Stimulated activated CD4-positive, alpha-beta T cell treated with anti-CD3 and anti-CD28 coated beads, Interleukin-4, amount 100 ng/mL, for 4 hours (primary cell): ENCODE data around the gene PRPH.
"Not testable (repeated sequence)": the region's sequence is repeated elsewhere in the genome, so short reads cannot be mapped to it uniquely, and the experiment has no call there.

Source experiments
- DNase-seq, 2 experiments: peaks; one replicate each; pipeline ENCODE4 v3.0.0-alpha.2; 2020

Gene PRPH

DNA sequence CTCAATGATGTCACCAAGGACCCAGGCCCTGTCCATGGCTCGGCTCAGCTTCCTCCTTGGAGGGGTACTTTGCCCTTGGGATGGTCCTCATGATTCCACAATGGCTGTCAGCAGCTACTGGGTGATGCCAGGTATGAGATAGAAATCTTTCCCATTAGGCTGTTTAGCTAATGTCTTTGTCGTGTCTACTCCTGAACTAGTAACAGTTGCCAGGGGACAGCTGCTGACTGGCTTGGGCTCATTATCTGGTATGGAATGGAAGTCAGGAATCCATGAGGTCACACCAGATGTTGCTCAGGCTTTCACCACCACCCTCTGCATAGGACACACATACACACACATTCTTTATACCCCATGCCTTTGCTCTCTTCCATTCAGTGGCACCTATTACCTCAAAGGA, 9.2 kb downstream of the PRPH start:
- DNase-seq: no peak

DNA sequence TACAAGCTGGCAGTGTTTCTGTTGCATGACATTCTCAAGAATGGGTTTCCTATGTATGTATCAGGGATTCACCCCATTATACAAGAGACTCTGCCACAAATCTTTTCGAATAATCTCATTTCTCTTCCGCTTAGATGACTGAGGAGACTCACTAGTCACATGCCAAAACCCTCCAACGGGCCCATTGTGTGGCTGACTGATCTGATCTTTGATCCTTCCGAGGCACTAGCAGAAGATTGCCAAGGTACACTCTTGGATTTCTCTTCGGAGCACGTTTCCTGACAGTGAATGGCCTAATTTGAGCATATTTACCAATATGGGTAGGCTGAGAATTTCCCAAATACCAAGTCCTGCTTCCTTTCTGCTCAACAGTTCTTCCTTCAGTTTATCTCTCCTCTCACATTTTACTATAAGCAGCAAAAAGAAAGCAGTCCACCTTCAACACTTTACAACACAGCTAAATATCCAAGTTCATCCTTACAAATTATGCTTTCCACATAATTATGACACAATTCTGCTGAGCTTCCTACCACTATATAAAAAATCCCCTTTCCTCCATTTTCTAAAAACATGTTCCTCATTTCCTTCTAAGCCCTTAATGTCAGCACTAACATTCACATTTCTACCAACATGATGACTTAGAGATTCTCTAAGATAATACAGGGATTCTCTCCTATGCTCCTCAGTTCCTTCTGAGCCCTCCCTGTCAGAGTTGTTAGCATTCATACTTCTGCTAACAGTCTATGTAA, 11.0 kb downstream of the PRPH start:
- DNase-seq: no peak

DNA sequence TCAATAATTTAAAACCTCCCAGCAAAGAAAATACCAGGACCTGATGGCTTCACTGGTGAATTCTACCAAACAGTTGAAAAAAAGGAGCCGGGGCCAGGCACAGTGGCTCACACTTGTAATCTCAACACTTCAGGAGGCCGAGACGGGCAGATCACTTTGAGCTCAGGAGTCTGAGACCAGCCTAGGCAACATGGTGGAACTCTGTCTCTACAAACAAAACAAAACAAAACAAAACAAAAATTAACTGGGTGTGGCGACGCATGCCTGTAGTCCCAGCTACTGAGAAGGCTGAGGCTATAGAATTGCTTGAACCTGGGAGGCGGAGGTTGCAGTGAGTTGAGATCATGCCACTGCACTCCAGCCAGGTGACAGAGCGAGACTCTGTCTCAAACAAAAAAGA, 14.4 kb downstream of the PRPH start:
- no peak for DNase-seq

DNA sequence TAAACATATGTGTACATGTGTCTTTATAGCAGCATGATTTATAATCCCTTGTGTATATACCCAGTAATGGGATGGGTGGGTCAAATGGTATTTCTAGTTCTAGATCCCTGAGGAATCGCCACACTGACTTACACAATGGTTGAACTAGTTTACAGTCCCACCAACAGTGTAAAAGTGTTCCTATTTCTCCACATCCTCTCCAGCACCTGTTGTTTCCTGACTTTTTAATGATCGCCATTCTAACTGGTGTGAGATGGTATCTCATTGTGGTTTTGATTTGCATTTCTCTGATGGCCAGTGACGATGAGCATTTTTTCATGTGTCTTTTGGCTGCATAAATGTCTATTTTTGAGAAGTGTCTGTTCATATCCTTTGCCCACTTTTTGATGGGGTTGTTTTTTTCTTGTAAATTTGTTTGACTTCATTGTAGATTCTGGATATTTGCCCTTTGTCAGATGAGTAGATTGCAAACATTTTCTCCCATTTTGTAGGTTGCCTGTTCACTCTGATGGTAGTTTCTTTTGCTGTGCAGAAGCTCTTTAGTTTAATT, 15.6 kb downstream of the PRPH start:
- DNase-seq: not testable (repeated sequence)

DNA sequence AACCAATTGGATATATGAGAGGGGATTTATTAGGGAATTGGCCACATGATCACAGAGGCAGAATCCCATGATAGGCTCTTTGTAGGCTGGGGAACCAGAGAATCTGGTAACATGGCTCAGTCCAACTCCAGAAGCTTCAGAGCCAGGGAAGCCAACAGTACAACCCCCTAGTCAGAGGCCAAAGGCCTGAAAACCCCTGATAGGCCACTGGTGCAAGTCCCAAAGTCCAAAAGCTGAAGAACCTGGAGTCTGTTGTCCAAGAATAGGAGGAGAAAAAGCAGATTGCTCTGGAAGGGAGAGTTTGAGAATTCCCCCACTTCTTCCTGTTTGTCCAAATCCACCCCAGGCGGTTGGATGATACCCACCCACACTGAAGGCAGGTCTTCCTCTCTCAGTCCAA, 19.9 kb downstream of the PRPH start:
- DNase-seq: no peak

DNA sequence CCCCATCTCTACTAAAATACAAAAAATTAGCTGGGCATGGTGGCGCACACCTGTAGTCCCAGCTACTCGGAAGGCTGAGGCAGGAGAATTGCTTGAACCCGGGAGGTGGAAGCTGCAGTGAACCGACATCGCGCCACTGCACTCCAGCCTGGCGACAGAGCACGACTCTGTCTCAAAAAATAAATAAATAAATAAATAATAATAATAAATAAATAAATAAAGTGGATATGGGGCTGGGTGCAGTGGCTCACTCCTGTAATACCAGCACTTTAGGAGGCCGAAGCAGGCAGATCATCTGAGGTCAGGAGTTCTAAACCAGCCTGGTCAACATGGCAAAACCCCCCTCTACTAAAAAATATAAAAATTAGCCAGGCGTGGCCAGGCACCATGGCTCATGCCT, 22.2 kb downstream of the PRPH start:
- DNase-seq: not testable (repeated sequence)

DNA sequence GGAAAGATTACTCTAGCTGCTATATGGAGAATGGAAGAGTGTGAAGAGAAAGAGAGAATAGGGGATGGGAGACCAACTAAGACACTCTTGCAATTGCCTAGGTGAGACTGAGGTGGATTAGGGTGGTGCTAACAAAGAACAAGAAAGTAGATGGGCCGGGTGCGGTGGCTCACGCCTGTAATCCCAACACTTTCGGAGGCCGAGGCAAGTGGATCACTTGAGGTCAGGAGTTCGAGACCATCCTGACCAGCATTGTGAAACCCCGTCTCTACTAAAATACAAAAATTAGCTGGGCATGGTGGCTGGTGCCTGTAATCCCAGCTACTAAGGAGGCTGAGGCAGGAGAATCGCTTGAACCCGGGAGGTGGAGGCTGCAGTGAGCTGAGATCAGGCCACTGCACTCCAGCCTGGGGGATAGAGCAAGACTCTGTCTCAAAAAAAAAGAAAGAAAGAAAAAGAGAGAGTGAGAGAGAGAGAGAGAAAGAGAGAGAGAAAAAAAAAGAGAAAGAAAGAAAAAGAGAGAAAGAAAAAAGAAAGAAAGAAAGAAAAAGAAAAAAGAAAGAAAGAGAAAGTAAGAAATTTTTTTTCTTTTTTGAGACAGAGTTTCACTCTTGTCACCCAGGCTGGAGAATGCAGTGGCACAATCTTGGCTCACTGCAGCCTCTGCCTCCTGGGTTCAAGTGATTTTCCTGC, 25.6 kb downstream of the PRPH start:
- not testable (repeated sequence) for DNase-seq

DNA sequence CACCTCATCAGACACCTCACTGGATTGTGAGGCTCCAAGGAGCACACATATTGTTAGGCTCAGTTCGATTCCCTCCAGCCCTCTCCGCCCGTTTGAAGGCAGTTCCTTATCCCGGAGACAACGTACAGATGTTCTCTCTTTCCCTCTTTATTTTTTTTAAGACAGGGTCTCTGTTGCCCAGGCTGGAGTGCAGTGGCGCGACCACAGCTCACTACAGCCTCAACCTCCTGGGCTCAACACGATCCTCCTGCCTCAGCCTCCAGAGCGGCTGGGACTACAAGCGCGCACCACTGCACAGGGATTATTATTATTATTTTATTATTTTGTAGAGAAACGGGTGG, 27.4 kb downstream of the PRPH start:
- no peak for DNase-seq

DNA sequence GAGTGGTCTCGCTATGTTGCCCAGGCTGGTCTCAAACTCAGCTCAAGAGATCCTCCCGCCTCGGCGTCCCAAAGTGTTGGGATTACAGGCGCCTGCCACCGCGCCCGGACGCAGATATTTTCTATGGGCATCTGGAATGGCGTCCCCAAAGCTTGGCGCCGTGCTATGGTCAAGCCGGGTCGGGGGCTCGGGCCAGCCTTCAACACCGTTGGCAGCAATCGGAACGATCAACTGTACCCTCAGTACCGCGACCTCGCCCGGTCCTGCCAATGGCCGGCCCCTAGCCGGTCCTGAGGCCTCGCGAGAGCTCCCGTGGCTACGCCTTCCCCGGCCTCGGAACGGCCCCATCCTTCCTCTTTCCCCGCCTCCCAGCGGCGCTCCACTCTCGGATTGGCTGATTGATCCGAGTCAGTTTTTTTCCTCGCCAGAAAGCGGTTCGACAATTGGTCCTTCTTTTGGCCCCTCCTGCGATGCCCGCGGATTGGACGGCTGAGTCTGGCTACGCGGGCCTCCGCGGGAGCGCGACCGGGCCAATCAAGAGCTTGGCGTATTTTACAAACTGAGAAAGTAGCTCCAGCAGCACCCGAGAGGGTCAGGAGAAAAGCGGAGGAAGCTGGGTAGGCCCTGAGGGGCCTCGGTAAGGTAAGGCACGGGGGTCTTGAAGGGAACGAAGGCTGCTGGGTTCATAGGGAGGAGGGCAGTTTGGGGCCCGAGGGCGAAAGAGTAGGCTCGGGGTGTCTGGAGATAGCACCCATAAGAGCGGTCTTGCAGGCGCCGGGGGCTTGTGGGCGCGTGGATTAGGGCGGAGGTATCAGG, 28.0 kb downstream of the PRPH start, which contains the start of gene TROAP:
Gene TROAP, plus strand, starts transcription at position 548 of the 816 bp plus-strand sequence. CDS start 354 bp downstream, outside the sequence.
- peak; percentile 90 to 97 for DNase-seq

DNA sequence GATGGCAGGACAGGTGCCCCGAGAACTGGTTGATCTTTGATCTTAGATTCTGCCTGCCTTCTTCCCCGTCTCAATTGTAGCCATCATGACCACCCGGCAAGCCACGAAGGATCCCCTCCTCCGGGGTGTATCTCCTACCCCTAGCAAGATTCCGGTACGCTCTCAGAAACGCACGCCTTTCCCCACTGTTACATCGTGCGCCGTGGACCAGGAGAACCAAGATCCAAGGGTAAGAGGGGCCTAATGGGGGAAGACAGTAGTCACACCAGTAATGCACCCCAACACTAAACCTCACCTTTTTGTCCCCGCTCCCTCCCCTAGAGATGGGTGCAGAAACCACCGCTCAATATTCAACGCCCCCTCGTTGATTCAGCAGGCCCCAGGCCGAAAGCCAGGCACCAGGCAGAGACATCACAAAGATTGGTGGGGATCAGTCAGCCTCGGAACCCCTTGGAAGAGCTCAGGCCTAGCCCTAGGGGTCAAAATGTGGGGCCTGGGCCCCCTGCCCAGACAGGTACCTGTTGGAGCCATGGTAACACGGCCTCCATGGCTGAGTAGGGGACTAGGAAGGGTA, 28.7 kb downstream of the PRPH start:
- no peak for DNase-seq

DNA sequence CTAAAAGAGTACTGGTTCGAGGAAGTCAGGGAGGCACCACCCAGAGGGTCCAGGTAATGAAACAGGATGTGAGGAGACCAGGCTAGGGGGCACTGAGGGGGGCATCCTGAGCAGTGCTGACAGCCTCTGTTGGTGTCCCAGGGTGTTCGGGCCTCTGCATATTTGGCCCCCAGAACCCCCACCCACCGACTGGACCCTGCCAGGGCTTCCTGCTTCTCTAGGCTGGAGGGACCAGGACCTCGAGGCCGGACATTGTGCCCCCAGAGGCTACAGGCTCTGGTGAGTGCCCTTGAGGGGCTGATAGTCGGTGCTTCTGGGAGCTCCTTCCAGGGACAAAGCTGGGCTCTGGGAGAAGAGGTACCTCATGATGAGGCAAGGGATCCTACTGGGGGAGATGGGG, 30.7 kb downstream of the PRPH start:
- no peak for DNase-seq

DNA sequence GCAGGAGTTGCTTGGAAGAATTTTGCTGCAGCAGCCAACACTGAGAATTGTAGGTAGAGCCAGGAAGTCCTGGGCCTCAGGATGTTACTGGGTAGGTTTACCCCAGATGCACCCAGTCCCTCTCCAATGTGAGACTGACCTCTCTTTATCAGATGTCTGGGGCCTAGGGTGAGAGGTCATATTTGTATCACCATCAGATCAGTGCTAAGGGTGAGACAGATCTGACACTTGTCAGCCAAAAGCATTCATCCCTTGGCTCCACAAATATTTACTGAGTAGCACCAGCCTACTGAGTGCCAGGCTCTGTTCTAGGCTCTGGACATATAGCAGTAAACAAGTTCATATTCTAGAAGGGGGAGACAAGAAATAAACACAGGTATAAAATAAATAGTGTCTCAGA, 32.4 kb downstream of the PRPH start:
- DNase-seq: no peak

DNA sequence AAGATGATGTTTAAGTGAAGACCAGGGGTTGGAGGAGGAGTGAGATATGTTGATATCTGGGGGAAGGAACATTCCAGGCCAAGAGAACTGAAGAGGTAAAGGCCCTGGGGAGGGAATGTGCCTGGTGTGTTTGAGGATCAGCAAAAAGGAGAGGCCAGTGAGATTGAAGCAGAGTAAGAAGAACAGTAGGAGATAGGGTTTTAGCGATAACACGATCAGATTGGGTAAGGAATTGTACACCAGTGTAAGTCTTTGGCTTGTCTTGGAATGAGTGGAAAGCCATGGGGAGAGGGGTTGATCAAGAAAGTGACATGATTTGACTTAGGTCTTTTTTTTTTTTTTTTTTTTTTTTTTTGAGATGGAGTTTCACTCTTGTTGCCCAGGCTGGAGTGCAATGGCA, 32.9 kb downstream of the PRPH start:
- DNase-seq: no peak

DNA sequence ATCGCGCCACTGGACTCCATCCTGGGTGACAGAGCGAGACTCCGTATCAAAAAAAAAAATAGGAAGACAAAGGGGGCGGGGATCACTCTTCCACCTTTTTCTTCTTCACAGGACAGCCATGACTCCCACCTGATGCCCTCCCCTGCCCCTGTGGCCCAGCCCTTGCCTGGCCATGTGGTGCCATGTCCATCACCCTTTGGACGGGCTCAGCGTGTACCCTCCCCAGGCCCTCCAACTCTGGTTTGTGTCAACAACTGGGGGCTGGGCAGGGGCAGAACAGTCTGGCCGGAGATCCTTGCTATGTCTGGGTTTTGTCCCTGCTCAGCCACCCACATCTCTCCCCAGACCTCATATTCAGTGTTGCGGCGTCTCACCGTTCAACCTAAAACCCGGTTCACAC, 33.9 kb downstream of the PRPH start:
- no peak for DNase-seq

DNA sequence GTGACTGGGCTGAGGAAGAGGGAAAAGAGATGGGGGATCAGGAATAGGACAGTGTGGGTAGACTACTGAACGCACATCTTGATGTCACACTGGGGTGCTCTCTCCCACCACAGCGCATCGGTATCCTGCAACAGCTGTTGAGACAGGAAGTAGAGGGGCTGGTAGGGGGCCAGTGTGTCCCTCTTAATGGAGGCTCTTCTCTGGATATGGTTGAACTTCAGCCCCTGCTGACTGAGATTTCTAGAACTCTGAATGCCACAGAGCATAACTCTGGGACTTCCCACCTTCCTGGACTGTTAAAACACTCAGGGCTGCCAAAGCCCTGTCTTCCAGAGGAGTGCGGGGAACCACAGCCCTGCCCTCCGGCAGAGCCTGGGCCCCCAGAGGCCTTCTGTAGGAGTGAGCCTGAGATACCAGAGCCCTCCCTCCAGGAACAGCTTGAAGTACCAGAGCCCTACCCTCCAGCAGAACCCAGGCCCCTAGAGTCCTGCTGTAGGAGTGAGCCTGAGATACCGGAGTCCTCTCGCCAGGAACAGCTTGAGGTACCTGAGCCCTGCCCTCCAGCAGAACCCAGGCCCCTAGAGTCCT, 35.2 kb downstream of the PRPH start:
- DNase-seq: no peak

DNA sequence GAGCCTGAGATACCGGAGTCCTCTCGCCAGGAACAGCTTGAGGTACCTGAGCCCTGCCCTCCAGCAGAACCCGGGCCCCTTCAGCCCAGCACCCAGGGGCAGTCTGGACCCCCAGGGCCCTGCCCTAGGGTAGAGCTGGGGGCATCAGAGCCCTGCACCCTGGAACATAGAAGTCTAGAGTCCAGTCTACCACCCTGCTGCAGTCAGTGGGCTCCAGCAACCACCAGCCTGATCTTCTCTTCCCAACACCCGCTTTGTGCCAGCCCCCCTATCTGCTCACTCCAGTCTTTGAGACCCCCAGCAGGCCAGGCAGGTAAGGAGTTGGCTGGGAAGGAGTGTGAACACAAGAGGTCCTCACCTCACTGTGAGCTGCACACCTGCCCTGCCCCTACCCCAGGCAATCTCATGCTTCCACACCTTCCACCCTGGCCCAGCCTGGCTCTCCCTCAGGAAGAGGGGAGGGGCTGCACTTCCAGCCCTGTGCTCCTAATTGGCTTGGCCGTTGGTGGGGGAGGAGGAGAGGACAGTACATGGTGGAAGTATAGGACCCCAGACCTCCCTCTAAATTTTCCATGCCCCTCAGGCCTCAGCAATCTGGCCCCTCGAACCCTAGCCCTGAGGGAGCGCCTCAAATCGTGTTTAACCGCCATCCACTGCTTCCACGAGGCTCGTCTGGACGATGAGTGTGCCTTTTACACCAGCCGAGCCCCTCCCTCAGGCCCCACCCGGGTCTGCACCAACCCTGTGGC, 35.9 kb downstream of the PRPH start:
- DNase-seq: no peak

DNA sequence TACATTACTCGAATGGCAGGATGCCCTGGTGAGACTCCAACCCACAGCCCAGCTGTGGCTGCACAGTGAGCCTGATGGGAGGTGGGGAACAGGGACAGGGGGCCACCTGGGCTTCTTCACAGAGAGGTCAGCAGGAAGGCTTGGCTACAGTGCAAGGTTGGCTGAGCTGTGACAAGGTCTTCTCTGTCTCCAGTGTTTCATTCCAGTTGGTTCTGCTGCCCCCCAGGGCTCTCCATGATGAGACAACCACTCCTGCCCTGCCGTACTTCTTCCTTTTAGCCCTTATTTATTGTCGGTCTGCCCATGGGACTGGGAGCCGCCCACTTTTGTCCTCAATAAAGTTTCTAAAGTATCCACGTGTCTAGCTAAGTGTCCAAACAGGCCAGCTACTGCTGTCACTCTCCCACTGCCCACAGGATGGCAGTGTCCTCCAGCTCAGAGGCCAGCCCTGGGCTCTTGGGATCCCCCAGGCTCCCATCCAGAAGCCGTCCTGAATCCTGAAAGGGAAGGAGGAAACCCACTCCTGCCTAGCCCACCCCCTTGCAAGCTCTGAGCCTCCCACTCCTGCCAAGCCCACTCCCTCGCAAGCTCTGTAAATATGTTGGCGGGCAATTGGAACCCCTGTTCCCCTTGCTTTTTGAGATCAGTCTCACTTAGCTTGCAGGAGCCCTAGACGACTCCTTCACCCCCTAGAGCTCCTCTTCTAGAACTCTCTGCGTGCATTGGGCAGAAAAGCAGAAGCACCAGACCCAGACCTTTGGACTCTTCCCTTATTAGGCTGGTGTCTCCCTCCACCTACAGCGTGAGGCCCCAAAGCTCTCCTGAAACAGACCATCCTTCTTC, 36.7 kb downstream of the PRPH start:
- no peak for DNase-seq

DNA sequence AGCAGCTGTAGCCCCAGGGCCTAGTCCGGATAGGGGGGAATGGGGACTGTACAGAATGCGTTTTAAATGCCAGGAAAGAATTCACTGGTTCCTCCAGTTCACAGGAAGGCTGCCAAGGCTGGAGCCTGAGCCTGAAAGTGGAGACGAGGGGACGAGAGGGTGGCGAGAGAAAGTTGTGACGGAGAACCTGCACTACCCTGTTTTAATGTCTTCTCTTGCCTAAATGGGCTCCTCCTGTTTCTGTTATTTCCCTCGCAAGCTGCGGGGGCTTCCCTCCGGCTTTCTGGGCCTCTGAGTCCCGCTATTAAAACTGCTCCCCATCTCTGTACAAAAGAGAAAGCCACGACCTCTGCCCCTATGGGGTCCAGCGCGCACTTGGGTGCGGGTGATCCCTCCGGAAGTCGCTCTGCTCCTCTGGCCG, 37.5 kb downstream of the PRPH start:
- DNase-seq: no peak

DNA sequence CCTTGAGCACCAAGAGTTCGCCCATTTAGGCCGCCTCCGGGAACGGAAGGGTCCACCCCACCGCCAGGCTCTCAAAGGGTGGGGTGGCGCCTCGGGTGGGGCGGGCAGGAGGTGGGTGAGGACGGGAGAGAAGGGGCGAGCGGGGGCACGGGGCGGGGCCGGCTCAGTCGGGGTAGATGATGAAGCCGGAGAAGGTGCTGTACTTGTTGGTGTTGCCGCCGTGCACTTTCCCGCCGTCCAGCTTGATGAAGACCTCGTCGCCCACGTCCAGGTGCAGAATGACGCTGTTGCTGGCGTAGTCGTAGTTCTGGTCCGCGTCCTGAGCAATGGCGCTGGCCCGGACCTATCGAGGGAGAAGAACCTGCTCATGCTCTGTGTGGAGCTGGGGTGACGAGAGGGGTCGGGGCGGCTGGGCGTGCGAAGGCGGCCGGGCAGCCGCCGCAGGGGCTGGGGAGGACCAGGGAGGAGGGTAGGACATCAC, 38.0 kb downstream of the PRPH start:
- DNase-seq: no peak

DNA sequence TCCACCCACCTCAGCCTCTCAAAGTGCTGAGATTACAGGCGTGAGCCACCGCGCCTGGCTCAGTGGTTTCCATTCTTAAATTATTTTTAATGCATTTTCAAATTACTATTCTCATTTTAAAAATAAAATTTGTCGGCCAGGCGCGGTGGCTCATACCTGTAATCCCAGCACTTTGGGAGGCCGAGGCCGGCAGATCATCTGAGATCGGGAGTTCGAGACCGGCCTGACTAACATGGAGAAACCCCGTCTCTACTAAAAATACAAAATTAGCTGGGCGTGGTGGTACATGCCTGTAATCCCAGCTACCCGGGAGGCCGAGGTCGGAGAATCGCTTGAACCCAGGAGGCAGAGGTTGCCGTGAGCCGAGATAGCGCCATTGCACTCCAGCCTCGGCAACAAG, 38.8 kb downstream of the PRPH start:
- not testable (repeated sequence) for DNase-seq

DNA sequence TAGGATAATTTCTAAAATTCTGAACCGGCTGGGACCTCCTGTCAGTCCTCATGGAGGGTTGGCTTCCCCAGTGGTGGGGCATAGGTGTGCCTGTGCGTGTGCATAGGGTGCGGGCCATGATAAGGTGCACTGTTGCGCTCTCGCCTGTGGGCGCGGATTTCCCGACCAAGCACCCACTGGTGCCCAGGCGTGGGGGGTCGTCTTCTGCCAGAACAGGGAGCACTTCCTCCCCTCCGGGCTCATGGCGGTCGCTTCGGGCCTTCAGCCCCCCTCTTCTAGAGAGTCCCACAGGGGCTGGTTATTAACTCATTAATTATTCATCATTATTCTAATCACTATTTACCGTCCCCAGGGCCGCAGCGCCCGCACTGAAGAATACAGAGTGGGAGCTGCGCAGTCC, 39.3 kb downstream of the PRPH start:
- DNase-seq: no peak
